Thyroid gland (tissue), 4 donors: ENCODE results near the gene ASTL.

Experiments used
- POLR2A ChIP-seq, 2 donors: fragments of 450-650 bp; IDR thresholded peaks; one replicate each; pipeline ENCODE4 v1.6.1; 2017; ENCODE audit warnings: antibody characterized with exemption in 2 of 2, mild to moderate bottlenecking in 2 of 2, moderate library complexity in 1 of 2
- TF ChIP-seq, protein P1 (sequence below), 6 experiments: fragments of 200-600 bp in 3 of 6; fragments of 450-650 bp in 3 of 6; sonication (generic) in 3 of 6; IDR thresholded peaks; one replicate each; pipeline ENCODE4 v1.5.1; 2016 to 2019; ENCODE audit warnings: antibody characterized with exemption in 6 of 6, mild to moderate bottlenecking in 2 of 6, inconsistent platforms in 1 of 6, moderate library complexity in 1 of 6

GRCh38 chr2:96082211-96083063 lies 55.9 kb downstream of the ASTL start:
- TF ChIP-seq, protein P1, sequence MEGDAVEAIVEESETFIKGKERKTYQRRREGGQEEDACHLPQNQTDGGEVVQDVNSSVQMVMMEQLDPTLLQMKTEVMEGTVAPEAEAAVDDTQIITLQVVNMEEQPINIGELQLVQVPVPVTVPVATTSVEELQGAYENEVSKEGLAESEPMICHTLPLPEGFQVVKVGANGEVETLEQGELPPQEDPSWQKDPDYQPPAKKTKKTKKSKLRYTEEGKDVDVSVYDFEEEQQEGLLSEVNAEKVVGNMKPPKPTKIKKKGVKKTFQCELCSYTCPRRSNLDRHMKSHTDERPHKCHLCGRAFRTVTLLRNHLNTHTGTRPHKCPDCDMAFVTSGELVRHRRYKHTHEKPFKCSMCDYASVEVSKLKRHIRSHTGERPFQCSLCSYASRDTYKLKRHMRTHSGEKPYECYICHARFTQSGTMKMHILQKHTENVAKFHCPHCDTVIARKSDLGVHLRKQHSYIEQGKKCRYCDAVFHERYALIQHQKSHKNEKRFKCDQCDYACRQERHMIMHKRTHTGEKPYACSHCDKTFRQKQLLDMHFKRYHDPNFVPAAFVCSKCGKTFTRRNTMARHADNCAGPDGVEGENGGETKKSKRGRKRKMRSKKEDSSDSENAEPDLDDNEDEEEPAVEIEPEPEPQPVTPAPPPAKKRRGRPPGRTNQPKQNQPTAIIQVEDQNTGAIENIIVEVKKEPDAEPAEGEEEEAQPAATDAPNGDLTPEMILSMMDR (IDR thresholded peaks at IDR 0.05), result no peak
- no peak for TF ChIP-seq POLR2A (IDR thresholded peaks at IDR 0.05)
